ENCODE results near the gene LHFPL3.
"Not testable (repeated sequence)": the region's sequence is repeated elsewhere in the genome, so short reads cannot be mapped to it uniquely, and the experiment has no call there.

The LHFPL3 gene

DNA sequence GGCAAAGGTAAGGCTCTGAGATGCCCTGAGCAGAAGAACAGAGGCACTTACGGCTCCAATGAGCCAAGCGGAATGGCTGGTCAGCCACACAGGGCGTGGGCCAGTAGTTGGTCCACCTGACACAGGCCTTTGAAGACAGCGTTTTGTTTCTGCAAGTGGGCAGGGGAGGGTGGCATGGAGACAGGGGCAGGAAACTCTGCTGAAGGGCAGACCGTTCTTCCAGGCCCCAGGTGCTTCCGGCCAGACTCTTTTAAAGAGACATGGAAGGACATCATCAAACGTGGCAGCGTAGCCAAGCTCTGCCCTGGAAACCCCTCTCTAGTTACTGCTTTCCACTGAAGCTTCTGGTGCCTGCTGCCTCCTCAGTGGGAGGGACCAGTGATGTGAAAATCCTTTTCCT lies 608.1 kb downstream of the LHFPL3 start:
- H3K27ac ChIP-seq, result no peak overlapping the region
- TF ChIP-seq, protein P1, sequence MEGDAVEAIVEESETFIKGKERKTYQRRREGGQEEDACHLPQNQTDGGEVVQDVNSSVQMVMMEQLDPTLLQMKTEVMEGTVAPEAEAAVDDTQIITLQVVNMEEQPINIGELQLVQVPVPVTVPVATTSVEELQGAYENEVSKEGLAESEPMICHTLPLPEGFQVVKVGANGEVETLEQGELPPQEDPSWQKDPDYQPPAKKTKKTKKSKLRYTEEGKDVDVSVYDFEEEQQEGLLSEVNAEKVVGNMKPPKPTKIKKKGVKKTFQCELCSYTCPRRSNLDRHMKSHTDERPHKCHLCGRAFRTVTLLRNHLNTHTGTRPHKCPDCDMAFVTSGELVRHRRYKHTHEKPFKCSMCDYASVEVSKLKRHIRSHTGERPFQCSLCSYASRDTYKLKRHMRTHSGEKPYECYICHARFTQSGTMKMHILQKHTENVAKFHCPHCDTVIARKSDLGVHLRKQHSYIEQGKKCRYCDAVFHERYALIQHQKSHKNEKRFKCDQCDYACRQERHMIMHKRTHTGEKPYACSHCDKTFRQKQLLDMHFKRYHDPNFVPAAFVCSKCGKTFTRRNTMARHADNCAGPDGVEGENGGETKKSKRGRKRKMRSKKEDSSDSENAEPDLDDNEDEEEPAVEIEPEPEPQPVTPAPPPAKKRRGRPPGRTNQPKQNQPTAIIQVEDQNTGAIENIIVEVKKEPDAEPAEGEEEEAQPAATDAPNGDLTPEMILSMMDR (conservative IDR thresholded peaks at IDR 0.05), result no peak
- TF ChIP-seq ZFX (IDR thresholded peaks at IDR 0.05), result no peak

GRCh38 chr7:104937489-104937888 lies 609.1 kb downstream of the LHFPL3 start:
- H3K27ac ChIP-seq, result not testable (repeated sequence)

DNA sequence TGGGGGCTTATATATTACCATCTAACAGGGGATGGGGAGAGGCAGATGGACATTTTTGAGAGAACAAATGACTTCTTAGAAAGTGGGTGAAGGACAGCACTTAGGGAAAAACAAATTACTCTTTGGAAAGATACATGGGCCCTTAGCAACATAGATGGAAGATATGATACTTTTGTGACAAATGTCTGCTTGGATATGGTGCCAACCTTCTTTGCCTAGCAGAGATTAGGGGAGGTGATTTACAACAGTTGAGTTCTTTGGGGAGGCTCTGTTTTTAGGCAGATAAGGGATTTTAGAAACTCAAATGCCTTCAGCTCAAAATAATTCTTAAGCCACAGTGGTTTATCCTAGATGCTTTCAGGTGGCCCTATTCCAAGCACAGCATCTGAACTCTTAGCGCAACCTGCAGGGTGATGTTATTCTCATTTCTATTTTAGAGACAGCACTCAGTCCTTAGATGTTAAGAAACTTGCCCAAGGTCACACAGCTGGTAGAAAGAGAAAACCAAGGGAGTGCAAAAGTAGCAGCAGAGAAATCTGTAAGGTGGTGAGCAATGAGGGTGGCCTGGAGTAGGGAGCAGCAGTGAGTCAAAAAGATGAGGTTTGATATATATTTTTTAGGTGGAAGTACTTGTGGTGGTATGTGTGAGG lies 610.5 kb downstream of the LHFPL3 start:
- no peak for TF ChIP-seq ZFX (IDR thresholded peaks at IDR 0.05)
- TF ChIP-seq, protein P1 (conservative IDR thresholded peaks at IDR 0.05), result no peak

DNA sequence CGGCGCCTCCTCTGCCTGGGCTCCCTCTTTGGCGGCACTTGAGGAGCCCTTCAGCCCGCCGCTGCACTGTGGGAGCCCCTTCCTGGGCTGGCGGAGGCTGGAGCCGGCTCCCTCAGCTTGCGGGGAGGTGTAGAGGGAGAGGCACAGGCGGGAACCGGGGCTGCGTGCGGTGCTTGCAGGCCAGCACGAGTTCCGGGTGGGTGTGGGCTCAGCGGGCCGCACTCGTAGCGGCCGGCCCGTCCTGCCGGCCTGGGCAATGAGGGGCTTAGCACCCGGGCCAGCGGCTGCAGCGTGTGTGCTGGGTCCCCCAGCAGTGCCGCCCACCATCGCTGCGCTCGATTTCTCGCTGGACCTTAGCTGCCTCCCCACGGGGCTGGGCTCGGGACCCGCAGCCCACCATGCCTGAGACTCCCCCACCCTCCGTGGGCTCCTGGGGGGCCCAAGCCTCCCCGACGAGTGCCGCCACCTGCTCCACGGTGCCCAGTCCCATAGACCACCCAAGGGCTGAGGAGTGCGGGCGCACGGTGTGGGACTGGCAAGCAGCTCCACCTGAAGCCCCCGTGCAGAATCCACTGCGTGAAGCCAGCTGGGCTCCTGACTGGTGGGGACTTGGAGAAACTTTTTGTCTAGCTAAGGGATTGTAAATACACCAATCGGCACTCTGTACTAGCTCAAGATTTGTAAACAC lies 611.8 kb downstream of the LHFPL3 start:
- H3K27ac ChIP-seq, result no peak overlapping the region
- TF ChIP-seq ZFX (IDR thresholded peaks at IDR 0.05), result no peak
- TF ChIP-seq, protein P1 (conservative IDR thresholded peaks at IDR 0.05), result no peak

More for the DNA sequence above, 610.5 kb downstream of the LHFPL3 start:
- no peak overlapping the region for H3K27ac ChIP-seq

GRCh38 chr7:104943502-104944343 lies 615.3 kb downstream of the LHFPL3 start:
- H3K27ac ChIP-seq, result no peak overlapping the region
- TF ChIP-seq ZFX (IDR thresholded peaks at IDR 0.05), result no peak
- TF ChIP-seq, protein P1 (conservative IDR thresholded peaks at IDR 0.05), result no peak

GRCh38 chr7:104945599-104945956 lies 617.2 kb downstream of the LHFPL3 start:
- no peak for TF ChIP-seq ZFX (IDR thresholded peaks at IDR 0.05)
- TF ChIP-seq, protein P1 (conservative IDR thresholded peaks at IDR 0.05), result no peak
- H3K27ac ChIP-seq, result no peak overlapping the region

GRCh38 chr7:104946338-104946737 lies 617.9 kb downstream of the LHFPL3 start:
- no peak overlapping the region for H3K27ac ChIP-seq
- TF ChIP-seq ZFX (IDR thresholded peaks at IDR 0.05), result no peak
- TF ChIP-seq, protein P1 (conservative IDR thresholded peaks at IDR 0.05), result no peak

Measured in C4-2B (cell line).